Measurements from ENCODE around the gene BLM. TPM values are rescaled to one million over a fixed set of nuclear protein-coding genes. Genes with fewer than 3 reads are reported as not detected.

Gene BLM
- polyA plus RNA-seq, 1 of the 3 experiments (the other 2 are of a cell fraction), result 2.7 TPM

- Histone ChIP-seq H4K20me1 (ENCODE audit: insufficient read depth) (no peaks in the 10 kb centered on the region), H3K79me2 (ENCODE audit: insufficient read depth) (no peaks in the 10 kb centered on the region), H3K27me3 (ENCODE audit: insufficient read depth) (no peaks in the 10 kb centered on the region), H3K4me2 (no peak overlapping the region), H3K36me3 (replicated peaks in 1 of 2; ENCODE audit: control insufficient read depth in 1 of 2, insufficient read depth in 2 of 2, low read length in 1 of 2) (no peaks in the 10 kb centered on the region), H3K4me1 (ENCODE audit: control insufficient read depth in 1 of 2, insufficient read depth in 2 of 2, low read depth in 1 of 2, low read length in 1 of 2) (peaks cover 0 to 9% of the 10 kb centered on the region in 2 experiments; a peak in 1 of 4 replicates), H3K9me3 (no peaks in the 10 kb centered on the region), H3F3A (replicated peaks; ENCODE audit: insufficient read depth) (no peaks in the 10 kb centered on the region), H3K4me3 (ENCODE audit: low read depth in 2 of 2, low read length in 1 of 2) (no peak overlapping the region), H2AFZ (ENCODE audit: low read depth) (no peak overlapping the region), H3K9me2 (no peaks in the 10 kb centered on the region), H3K9ac (no peak overlapping the region), H3K27ac (ENCODE audit: low read depth in 2 of 2, low read length in 1 of 2) (no peak overlapping the region; a peak in 1 of 4 replicates)
- peak; percentile 55 for DNase-seq
- ChIA-PET CTCF (no interaction called here), POLR2A (no interaction called here)
- 78% methylated on average over 7 of the region's 7 CpGs for WGBS (ENCODE audit: low lambda C conversion rate)
- TF ChIP-seq RFX5 (IDR thresholded peaks at IDR 0.05; ENCODE audit: low read length), result no peak
- no peak for TF ChIP-seq REST (IDR thresholded peaks at IDR 0.05; ENCODE audit: low read depth, low read length)
Observed at GRCh38 chr15:90706394-90707327, 10.5 kb upstream of the BLM start.

GRCh38 chr15:90707489-90707888, 9.7 kb upstream of the BLM start:
- no peaks in the 10 kb centered on the region for H4K20me1 ChIP-seq (ENCODE audit: insufficient read depth)
- H2AFZ ChIP-seq (ENCODE audit: low read depth), result no peak overlapping the region
- 92% methylated on average over 2 of the region's 2 CpGs for WGBS (ENCODE audit: low lambda C conversion rate)
- DNase-seq, result no peak
- no peak overlapping the region for H3K27ac ChIP-seq (ENCODE audit: low read depth in 2 of 2, low read length in 1 of 2)
- no peak overlapping the region for H3K9ac ChIP-seq
- ChIA-PET CTCF (no interaction called here), POLR2A (no interaction called here)
- no peaks in the 10 kb centered on the region for H3K79me2 ChIP-seq (ENCODE audit: insufficient read depth)
- H3K4me2 ChIP-seq, result no peak overlapping the region
- H3K36me3 ChIP-seq (replicated peaks in 1 of 2; ENCODE audit: control insufficient read depth in 1 of 2, insufficient read depth in 2 of 2, low read length in 1 of 2), result no peaks in the 10 kb centered on the region
- no peaks in the 10 kb centered on the region for H3K9me3 ChIP-seq
- peaks cover 0 to 9% of the 10 kb centered on the region in 2 experiments; a peak in 1 of 4 replicates for H3K4me1 ChIP-seq (ENCODE audit: control insufficient read depth in 1 of 2, insufficient read depth in 2 of 2, low read depth in 1 of 2, low read length in 1 of 2)
- H3K4me3 ChIP-seq (ENCODE audit: low read depth in 2 of 2, low read length in 1 of 2), result no peak overlapping the region
- H3F3A ChIP-seq (replicated peaks; ENCODE audit: insufficient read depth), result no peaks in the 10 kb centered on the region
- no peaks in the 10 kb centered on the region for H3K9me2 ChIP-seq
- H3K27me3 ChIP-seq (ENCODE audit: insufficient read depth), result no peaks in the 10 kb centered on the region
- TF ChIP-seq JUND (IDR thresholded peaks at IDR 0.05) (no peak), GATA2 (CRISPR knock-in tag; IDR thresholded peaks at IDR 0.05) (no peak), TEAD4 (IDR thresholded peaks at IDR 0.05; ENCODE audit: borderline replicate concordance, insufficient read depth) (no peak), RFX5 (IDR thresholded peaks at IDR 0.05; ENCODE audit: low read length) (no peak), SMC3 (IDR thresholded peaks at IDR 0.05; ENCODE audit: low read depth, low read length) (no peak), TCF12 (IDR thresholded peaks at IDR 0.05) (no peak), GABPA (IDR thresholded peaks at IDR 0.05; ENCODE audit: low read depth) (no peak), REST (IDR thresholded peaks at IDR 0.05; ENCODE audit: low read depth, low read length) (no peak), YY1 (IDR thresholded peaks at IDR 0.05; ENCODE audit: low read depth) (no peak), MEF2A (IDR thresholded peaks at IDR 0.05; ENCODE audit: borderline replicate concordance, low read depth) (no peak), TAF1 (IDR thresholded peaks at IDR 0.05; ENCODE audit: borderline replicate concordance, low read depth, low read length) (no peak), SIN3A (IDR thresholded peaks at IDR 0.05; ENCODE audit: borderline replicate concordance, low read depth, low read length) (no peak), ZBTB33 (IDR thresholded peaks at IDR 0.05; ENCODE audit: borderline replicate concordance, low read depth) (no peak), USF1 (IDR thresholded peaks at IDR 0.05; ENCODE audit: borderline replicate concordance, low read depth) (no peak), RAD21 (IDR thresholded peaks at IDR 0.05; ENCODE audit: low read length) (no peak)

Measured in SK-N-SH (cell line).